H1 (cell line): ENCODE measurements around the gene SEL1L3. TPM values are rescaled to one million over a fixed set of nuclear protein-coding genes. Genes with fewer than 3 reads are reported as not detected.

Experiments used
- CTCF ChIA-PET: fragments of 300-600 bp; sonication (Branson Sonifier 250); formaldehyde crosslinking; loops from one replicate; lab custom pipeline; 2021; ENCODE audit not compliant: partially characterized antibody; lab: Charles Lee
- POLR2A ChIA-PET: fragments of 300-600 bp; sonication (Branson Sonifier 250); formaldehyde crosslinking; loops from one replicate; lab custom pipeline; 2021; ENCODE audit warnings: inconsistent platforms; ENCODE audit not compliant: partially characterized antibody; lab: Charles Lee
- DNase-seq, 2 experiments: peaks; one replicate each; pipeline versions ENCODE4 v3.0.0 to v3.0.0-alpha.2; 2010 to 2022; ENCODE audit warnings: low spot score in 2 of 2, low read depth in 1 of 2, mixed read lengths in 1 of 2
- FAIRE-seq: peaks from 2 replicates; lab custom pipeline; 2011; peaks lifted over from hg19 to GRCh38; lab: Jason Lieb, UNC
- H2AFZ ChIP-seq: 2 replicates; pipeline ENCODE4 v1.8.1; 2012; ENCODE audit warnings: low read length, inconsistent platforms
- H2AK5ac ChIP-seq: 2 replicates; pipeline ENCODE4 v1.6.1; 2013; ENCODE audit warnings: low read depth, low read length
- H2BK120ac ChIP-seq: replicated peaks from 2 replicates; pipeline ENCODE3; 2013; ENCODE audit warnings: low read depth, low read length, inconsistent platforms
- H2BK12ac ChIP-seq: 2 replicates; pipeline ENCODE4 v1.6.1; 2013; ENCODE audit warnings: low read depth, low read length
- H2BK15ac ChIP-seq: 2 replicates; pipeline ENCODE4 v1.6.1; 2013; ENCODE audit warnings: low read length
- H2BK20ac ChIP-seq: 2 replicates; pipeline ENCODE4 v1.6.1; 2013; ENCODE audit warnings: low read length
- H2BK5ac ChIP-seq: 2 replicates; pipeline ENCODE4 v1.6.1; 2013; ENCODE audit warnings: low read depth, low read length
- H3K14ac ChIP-seq: 2 replicates; pipeline ENCODE4 v1.6.1; 2013; ENCODE audit warnings: inconsistent platforms; ENCODE audit not compliant: insufficient read length
- H3K18ac ChIP-seq: 2 replicates; pipeline ENCODE4 v1.6.1; 2013; ENCODE audit warnings: low read length; ENCODE audit errors: extremely low read depth
- H3K23ac ChIP-seq: 2 replicates; pipeline ENCODE4 v1.6.1; 2013; ENCODE audit warnings: inconsistent platforms; ENCODE audit not compliant: insufficient read length
- H3K23me2 ChIP-seq: 2 replicates; pipeline ENCODE4 v1.6.1; 2013; ENCODE audit warnings: low read depth, low read length
- H3K27ac ChIP-seq: 2 replicates; pipeline ENCODE4 v1.6.1; 2011; ENCODE audit warnings: low read depth, low read length, inconsistent platforms
- H3K27me3 ChIP-seq, 4 experiments: replicated peaks in 1 of 4; 1 replicate in 1 of 4; 2 replicates in 3 of 4; pipeline versions ENCODE4 v1.6.1 to v1.8.1; 2011 to 2013; ENCODE audit warnings: low read length in 3 of 4, mild to moderate bottlenecking in 3 of 4, inconsistent platforms in 2 of 4, mixed read lengths in 2 of 4, moderate library complexity in 1 of 4; ENCODE audit not compliant: control insufficient read depth in 3 of 4, insufficient read depth in 3 of 4; ENCODE audit errors: extremely low read depth in 1 of 4
- H3K36me3 ChIP-seq, 4 experiments: 2 replicates each; pipeline versions ENCODE4 v1.6.1 to v1.8.1; 2011 to 2013; ENCODE audit warnings: mild to moderate bottlenecking in 4 of 4, low read length in 3 of 4, moderate library complexity in 2 of 4, control low read depth in 1 of 4, inconsistent platforms in 1 of 4; ENCODE audit not compliant: insufficient read depth in 4 of 4, control insufficient read depth in 2 of 4
- H3K4ac ChIP-seq: replicated peaks from 2 replicates; pipeline ENCODE3; 2013; ENCODE audit warnings: low read length, low read depth, mixed read lengths, inconsistent platforms; ENCODE audit not compliant: insufficient read length
- H3K4me1 ChIP-seq, 4 experiments: replicated peaks in 1 of 4; 1 replicate in 1 of 4; 2 replicates in 3 of 4; pipeline versions ENCODE4 v1.6.1 to v1.8.1; 2011 to 2013; ENCODE audit warnings: low read length in 3 of 4, inconsistent platforms in 2 of 4, mixed read lengths in 1 of 4; ENCODE audit not compliant: insufficient read depth in 4 of 4, control insufficient read depth in 3 of 4
- H3K4me2 ChIP-seq, 2 experiments: 2 replicates each; pipeline versions ENCODE4 v1.6.1 to v1.8.1; 2011 to 2013; ENCODE audit warnings: low read depth in 2 of 2, low read length in 2 of 2, control low read depth in 1 of 2, inconsistent platforms in 1 of 2, mild to moderate bottlenecking in 1 of 2; ENCODE audit not compliant: insufficient read depth in 1 of 2
- H3K4me3 ChIP-seq, 4 experiments: fragments of 200-600, 300-600 bp in 1 of 4; sonication (generic), shearing (Covaris generic), sonication (Bioruptor Twin) in 1 of 4; 2 replicates each; pipeline versions ENCODE4 v1.5.1 to v1.8.1; 2011 to 2016; ENCODE audit warnings: low read length in 4 of 4, low read depth in 3 of 4, control low read depth in 2 of 4, inconsistent platforms in 2 of 4, mild to moderate bottlenecking in 2 of 4, mixed read lengths in 1 of 4, moderate library complexity in 1 of 4; ENCODE audit not compliant: insufficient read depth in 2 of 4; ENCODE audit errors: extremely low read depth in 1 of 4
- H3K56ac ChIP-seq: replicated peaks from 2 replicates; pipeline ENCODE3; 2013; ENCODE audit warnings: low read depth, mild to moderate bottlenecking, mixed read lengths, low read length, inconsistent platforms; ENCODE audit not compliant: insufficient read length
- H3K79me1 ChIP-seq: 2 replicates; pipeline ENCODE4 v1.6.1; 2013; ENCODE audit warnings: low read depth, low read length, control low read depth
- H3K79me2 ChIP-seq, 2 experiments: 2 replicates each; pipeline versions ENCODE4 v1.6.1 to v1.8.1; 2012 to 2013; ENCODE audit warnings: low read length in 2 of 2, mild to moderate bottlenecking in 2 of 2, inconsistent platforms in 1 of 2; ENCODE audit not compliant: insufficient read depth in 2 of 2, control insufficient read depth in 1 of 2
- H3K9ac ChIP-seq, 4 experiments: replicated peaks in 1 of 4; 1 replicate in 1 of 4; 2 replicates in 3 of 4; pipeline versions ENCODE4 v1.6.1 to v1.8.1; 2011 to 2013; ENCODE audit warnings: low read depth in 3 of 4, low read length in 3 of 4, control low read depth in 2 of 4, mild to moderate bottlenecking in 2 of 4, moderate library complexity in 2 of 4, inconsistent platforms in 1 of 4; ENCODE audit errors: extremely low read depth in 1 of 4
- H3K9me3 ChIP-seq, 2 experiments: 2 replicates each; pipeline versions ENCODE4 v1.6.1 to v1.8.1; 2012 to 2013; ENCODE audit warnings: mild to moderate bottlenecking in 2 of 2, moderate library complexity in 2 of 2, control low read depth in 1 of 2, inconsistent platforms in 1 of 2, low read depth in 1 of 2, low read length in 1 of 2, mixed read lengths in 1 of 2; ENCODE audit not compliant: insufficient read depth in 2 of 2
- H4K20me1 ChIP-seq, 2 experiments: replicated peaks in 1 of 2; 2 replicates each; pipeline versions ENCODE3 to v1.8.1; 2011 to 2013; ENCODE audit warnings: inconsistent platforms in 2 of 2, low read length in 2 of 2, mild to moderate bottlenecking in 1 of 2; ENCODE audit not compliant: insufficient read depth in 2 of 2, control insufficient read depth in 1 of 2
- H4K5ac ChIP-seq: 2 replicates; pipeline ENCODE4 v1.6.1; 2013; ENCODE audit warnings: low read length, low read depth, mixed read lengths, inconsistent platforms; ENCODE audit not compliant: insufficient read length
- H4K8ac ChIP-seq: 2 replicates; pipeline ENCODE4 v1.8.0; 2013; ENCODE audit warnings: mild to moderate bottlenecking, moderate library complexity, low read length, inconsistent platforms; ENCODE audit not compliant: insufficient read depth; ENCODE audit errors: extremely low read depth
- H4K91ac ChIP-seq: replicated peaks from 2 replicates; pipeline ENCODE3; 2013; ENCODE audit warnings: low read length, mixed read lengths, inconsistent platforms; ENCODE audit not compliant: insufficient read length
- ATF3 ChIP-seq: IDR thresholded peaks from 2 replicates; pipeline ENCODE4 v1.6.1; 2011; ENCODE audit warnings: low read depth, mild to moderate bottlenecking, low read length; ENCODE audit not compliant: insufficient read depth
- SIRT6 ChIP-seq: IDR thresholded peaks from one replicate; pipeline ENCODE4 v1.7.1; 2012; ENCODE audit warnings: low read length, inconsistent platforms
- ZNF274 ChIP-seq: IDR thresholded peaks from 2 replicates; pipeline ENCODE4 v1.7.0; 2012; ENCODE audit warnings: low read length, borderline replicate concordance; ENCODE audit errors: extremely low read depth
- WGBS, 2 experiments: shearing (Covaris generic) in 1 of 2; methylation state at CpG; one replicate each; pipeline versions ENCODE4 v1.1.6 to v1.1.7; 2013 to 2015; ENCODE audit warnings: low lambda C conversion rate in 2 of 2, mixed read lengths in 2 of 2, inconsistent platforms in 1 of 2, low coverage in 1 of 2, missing lambda C conversion rate in 1 of 2; ENCODE audit not compliant: insufficient replicate concordance in 2 of 2, insufficient coverage in 1 of 2, insufficient read length in 1 of 2; ENCODE audit errors: extremely low coverage in 1 of 2, missing lambda C conversion rate in 1 of 2; 5-methylcytosine and 5-hydroxymethylcytosine counted together
- polyA plus RNA-seq, 7 experiments: library from polyadenylated mRNA; depleted of rRNA in 3 of 7; stranded (reverse) in 5 of 7; unstranded in 2 of 7; fragments of >200 nt in 5 of 7; fragments of 200-250 nt in 2 of 7; gene quantifications; 1 replicate in 5 of 7; 2 replicates in 1 of 7; 4 replicates in 1 of 7; pipeline versions ENCODE4 v1.2.1 to v1.2.3, GENCODE V29; 2011 to 2013; ENCODE audit warnings: missing spikeins in 2 of 7, mixed read lengths in 2 of 7
- total RNA-seq: library from RNA; stranded (reverse); fragmentation: NEBNext Ultra II Directional; extraction: Animal tissue kit (Norgen Biotek cat#: 25700); gene quantifications from 2 replicates; pipeline ENCODE4 v1.2.1, GENCODE V29; 2021

SEL1L3 gene
- total and polyA plus RNA-seq, 2 of the 8 experiments (the other 6 are each of a cell fraction or from before 2014, with no cell fraction given): 18.2 to 54.0 TPM

- H4K91ac ChIP-seq: no peak overlapping the region
- H2BK15ac ChIP-seq: no peak overlapping the region
- no peak overlapping the region for H2BK12ac ChIP-seq
- no peaks in the 10 kb centered on the region for H4K20me1 ChIP-seq
- H3K14ac ChIP-seq: no peak overlapping the region
- H4K8ac ChIP-seq: no peak overlapping the region
- peaks cover 2 to 10% (median 4%) of the 10 kb centered on the region in 4 experiments; a peak in 6 of 7 replicates for H3K4me1 ChIP-seq
- H3K18ac ChIP-seq: no peak overlapping the region
- no peak overlapping the region for H2AK5ac ChIP-seq
- H3K4ac ChIP-seq: no peak overlapping the region
- FAIRE-seq (no peak), DNase-seq (no peak)
- no peaks in the 10 kb centered on the region; the same call in 1 of the 2 replicates for H3K23me2 ChIP-seq
- no peak overlapping the region for H2BK5ac ChIP-seq
- 88% methylated on average over 5 of the region's 5 CpGs; no CpG with 5 or more reads in 1 of the 2 experiments for WGBS, 2 experiments
- no peak overlapping the region for H2AFZ ChIP-seq
- CTCF ChIA-PET: interaction anchor here (1.6 kb wide), 1 partner anchor 19 kb away, joined by 5 read pairs; no protein-coding TSS in a partner anchor
- H3K9me3 ChIP-seq: no peaks in the 10 kb centered on the region
- no peak overlapping the region for H3K23ac ChIP-seq
- H3K4me2 ChIP-seq: no peak overlapping the region
- POLR2A ChIA-PET: no interaction called here
- H3K27ac ChIP-seq: no peak overlapping the region
- H3K36me3 ChIP-seq: peaks cover 0 to 42% (median 12%) of the 10 kb centered on the region in 4 experiments; a peak in 6 of 8 replicates
- no peak overlapping the region for H2BK120ac ChIP-seq
- H4K5ac ChIP-seq: no peak overlapping the region
- H2BK20ac ChIP-seq: no peak overlapping the region
- no peaks in the 10 kb centered on the region for H3K79me2 ChIP-seq
- no peaks in the 10 kb centered on the region; a peak in 2 of 7 replicates for H3K27me3 ChIP-seq
- no peak overlapping the region for H3K9ac ChIP-seq
- no peak overlapping the region for H3K4me3 ChIP-seq
- H3K79me1 ChIP-seq: no peaks in the 10 kb centered on the region
- H3K56ac ChIP-seq: no peak overlapping the region
- no peak for TF ChIP-seq ATF3
- no peak for TF ChIP-seq ZNF274
- no peak for TF ChIP-seq SIRT6
These were observed 47.2 kb downstream of the SEL1L3 start for GRCh38 chr4:25815586-25815985.
